ENCODE measurements around the gene TRERF1.

TRERF1 gene

GRCh38 chr6:42266538-42266937 is 185.2 kb downstream of the TRERF1 start:
- TF ChIP-seq Cebpa-rat (IDR thresholded peaks at IDR 0.05) = no peak
- peaks cover 84% of the 10 kb centered on the region for H3K36me3 ChIP-seq
- no peaks in the 10 kb centered on the region for H3K27me3 ChIP-seq
- no peak overlapping the region for H3K4me2 ChIP-seq
- H3K9me3 ChIP-seq = no peaks in the 10 kb centered on the region
- H4K20me1 ChIP-seq = no peaks in the 10 kb centered on the region
- H3K27ac ChIP-seq = no peak overlapping the region
- no peak overlapping the region for H3K9ac ChIP-seq
- no peaks in the 10 kb centered on the region for H3K4me1 ChIP-seq
- no peak overlapping the region for H3K4me3 ChIP-seq

- H3K4me1 ChIP-seq = no peaks in the 10 kb centered on the region
- H3K36me3 ChIP-seq = peaks cover 87% of the 10 kb centered on the region
- no peak overlapping the region for H3K4me2 ChIP-seq
- no peak for TF ChIP-seq Cebpa-rat (IDR thresholded peaks at IDR 0.05)
- no peak overlapping the region for H3K4me3 ChIP-seq
- no peak overlapping the region for H3K27ac ChIP-seq
- no peaks in the 10 kb centered on the region for H3K27me3 ChIP-seq
- no peaks in the 10 kb centered on the region for H4K20me1 ChIP-seq
- no peak overlapping the region for H3K9ac ChIP-seq
- H3K9me3 ChIP-seq = no peaks in the 10 kb centered on the region
Observed at GRCh38 chr6:42264852-42265390, 186.8 kb downstream of the TRERF1 start.

DNA sequence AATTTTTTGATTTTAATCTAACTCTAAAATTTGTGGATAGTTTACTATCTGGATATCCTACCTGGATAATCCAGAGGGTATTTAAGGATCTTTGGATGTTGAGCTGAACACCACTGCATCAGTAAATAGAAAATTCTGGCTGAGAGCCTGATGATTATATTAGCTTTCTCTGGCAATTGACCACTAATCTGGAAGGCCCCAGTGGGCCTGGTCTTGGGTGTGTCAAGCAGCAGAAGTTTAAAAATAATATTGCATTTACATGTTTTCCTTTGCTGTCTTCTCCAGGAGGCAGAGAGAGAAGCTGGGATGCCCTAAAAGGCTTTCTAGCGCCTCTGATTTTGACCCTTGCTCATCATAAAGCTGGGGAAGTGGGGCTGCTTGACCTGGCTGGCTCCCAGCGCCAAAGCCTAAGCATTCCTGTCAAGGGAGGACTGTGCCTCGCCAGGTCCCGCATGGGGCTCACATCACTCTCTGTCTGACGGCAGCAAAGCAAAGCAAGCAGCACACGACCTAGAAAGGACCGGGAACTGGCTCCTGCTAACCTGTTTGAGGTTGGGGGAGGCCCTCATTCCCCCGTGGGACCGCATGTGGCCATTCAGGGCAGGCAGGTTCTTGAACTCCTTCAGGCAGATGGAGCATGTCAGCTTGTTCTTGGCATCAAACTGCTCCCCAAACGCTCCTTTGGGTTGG is 187.4 kb downstream of the TRERF1 start:
- Histone ChIP-seq H3K4me1 (no peaks in the 10 kb centered on the region), H3K4me3 (no peak overlapping the region), H3K27me3 (no peaks in the 10 kb centered on the region), H4K20me1 (no peaks in the 10 kb centered on the region), H3K4me2 (no peak overlapping the region), H3K36me3 (peaks cover 86% of the 10 kb centered on the region), H3K27ac (no peak overlapping the region), H3K9ac (no peak overlapping the region), H3K9me3 (no peaks in the 10 kb centered on the region)
- TF ChIP-seq Cebpa-rat (IDR thresholded peaks at IDR 0.05) = no peak

- Histone ChIP-seq H3K9ac (no peak overlapping the region), H3K4me1 (no peaks in the 10 kb centered on the region)
Observed at GRCh38 chr6:42263165-42263728, 188.5 kb downstream of the TRERF1 start.

GRCh38 chr6:42260972-42261371 is 190.8 kb downstream of the TRERF1 start:
- no peak overlapping the region for H3K4me2 ChIP-seq
- H3K27ac ChIP-seq = no peak overlapping the region

More at GRCh38 chr6:42263165-42263728, 188.5 kb downstream of the TRERF1 start:
- Histone ChIP-seq H3K9me3 (no peaks in the 10 kb centered on the region), H3K4me3 (no peak overlapping the region), H4K20me1 (no peaks in the 10 kb centered on the region), H3K27ac (no peak overlapping the region), H3K27me3 (no peaks in the 10 kb centered on the region), H3K36me3 (peaks cover 86% of the 10 kb centered on the region), H3K4me2 (no peak overlapping the region)
- TF ChIP-seq Cebpa-rat (IDR thresholded peaks at IDR 0.05) = no peak

DNA sequence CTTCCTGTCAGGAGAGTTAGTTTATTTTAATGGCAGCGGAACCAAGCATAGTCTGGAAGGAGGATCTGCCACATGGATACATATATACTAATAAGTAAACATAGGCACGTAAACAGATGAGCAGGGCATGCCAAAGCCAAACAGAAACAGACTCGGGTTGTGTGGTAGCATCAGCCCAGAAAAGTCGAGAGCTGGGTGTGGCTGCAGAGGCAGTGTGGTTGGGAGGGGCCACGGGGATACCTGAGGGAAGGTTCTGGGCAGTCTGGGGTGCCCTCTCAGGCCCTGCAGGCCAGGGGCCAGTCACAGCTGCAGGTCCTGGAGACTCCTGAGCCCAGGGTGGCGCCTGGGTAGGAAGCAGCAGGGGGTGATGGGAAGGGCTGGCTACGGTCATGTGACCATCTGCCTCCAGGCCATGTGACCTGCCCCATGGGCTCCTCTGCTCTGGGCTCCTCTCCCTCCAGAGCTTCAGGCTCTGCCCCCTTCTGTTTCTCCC is 191.3 kb downstream of the TRERF1 start:
- TF ChIP-seq Cebpa-rat (IDR thresholded peaks at IDR 0.05) = no peak
- no peaks in the 10 kb centered on the region for H3K27me3 ChIP-seq
- H3K36me3 ChIP-seq = peaks cover 87% of the 10 kb centered on the region
- no peak overlapping the region for H3K27ac ChIP-seq
- H3K4me2 ChIP-seq = no peak overlapping the region
- H3K4me3 ChIP-seq = no peak overlapping the region
- no peak overlapping the region for H3K9ac ChIP-seq
- H3K9me3 ChIP-seq = no peaks in the 10 kb centered on the region
- H4K20me1 ChIP-seq = no peaks in the 10 kb centered on the region
- no peaks in the 10 kb centered on the region for H3K4me1 ChIP-seq

More at GRCh38 chr6:42260972-42261371, 190.8 kb downstream of the TRERF1 start:
- Histone ChIP-seq H3K4me1 (no peaks in the 10 kb centered on the region), H3K4me3 (no peak overlapping the region), H3K36me3 (peaks cover 87% of the 10 kb centered on the region), H4K20me1 (no peaks in the 10 kb centered on the region), H3K9ac (no peak overlapping the region), H3K27me3 (no peaks in the 10 kb centered on the region), H3K9me3 (no peaks in the 10 kb centered on the region)
- TF ChIP-seq Cebpa-rat (IDR thresholded peaks at IDR 0.05) = no peak

DNA sequence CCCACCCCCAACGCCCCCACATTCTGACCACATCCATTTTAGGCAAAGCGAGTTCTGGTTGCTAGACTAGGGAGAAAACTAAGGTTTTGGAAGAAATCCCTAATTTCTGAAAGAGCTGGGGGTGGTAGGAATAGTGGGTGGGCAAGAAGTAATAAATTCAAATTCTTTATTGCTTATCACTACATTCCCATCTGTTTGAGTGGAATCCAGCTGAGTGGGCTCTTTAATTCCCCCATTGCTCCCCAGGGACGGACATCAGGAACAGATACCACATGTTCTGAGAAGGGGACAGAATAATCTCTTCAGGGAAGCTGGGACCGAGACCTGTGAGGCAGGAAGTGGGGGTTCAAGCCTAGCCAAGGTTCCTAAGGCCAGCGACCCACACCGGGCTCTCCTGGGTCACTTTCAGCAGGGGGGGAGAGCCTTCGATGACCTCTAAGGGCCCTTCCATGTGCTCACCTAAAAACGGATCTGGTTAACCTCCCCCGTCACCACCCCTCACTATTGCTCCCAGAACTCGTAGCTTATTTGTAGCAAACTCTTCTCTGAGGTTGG is 191.8 kb downstream of the TRERF1 start:
- H3K27me3 ChIP-seq = no peaks in the 10 kb centered on the region
- no peak overlapping the region for H3K9ac ChIP-seq
- no peak overlapping the region for H3K4me2 ChIP-seq

DNA sequence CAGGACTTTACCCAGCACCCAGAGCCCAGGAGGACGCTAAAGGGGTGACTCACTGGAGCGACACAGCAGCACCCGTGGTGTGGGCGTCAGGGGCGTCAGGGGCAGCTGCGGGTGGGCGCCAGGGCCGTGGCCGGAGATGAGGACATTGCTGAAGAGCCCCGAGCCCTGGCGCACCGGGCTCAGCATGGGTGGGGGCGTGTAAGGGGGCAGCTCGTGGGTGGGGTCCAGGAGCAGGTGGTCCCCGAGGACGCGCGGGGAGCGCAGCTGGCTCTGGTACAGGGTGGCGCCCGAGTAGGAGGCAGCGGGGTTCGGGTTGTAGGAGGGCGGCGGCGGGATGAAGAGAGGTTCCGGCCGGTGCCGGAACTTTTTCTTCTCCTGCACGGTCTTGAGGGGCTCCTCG is 192.4 kb downstream of the TRERF1 start:
- H3K4me1 ChIP-seq = no peaks in the 10 kb centered on the region
- H3K4me3 ChIP-seq = no peak overlapping the region
- H3K9me3 ChIP-seq = no peaks in the 10 kb centered on the region
- H3K4me2 ChIP-seq = no peak overlapping the region
- H3K36me3 ChIP-seq = peaks cover 87% of the 10 kb centered on the region
- TF ChIP-seq Cebpa-rat (IDR thresholded peaks at IDR 0.05) = no peak
- H3K27ac ChIP-seq = no peak overlapping the region
- H3K27me3 ChIP-seq = no peaks in the 10 kb centered on the region
- H4K20me1 ChIP-seq = no peaks in the 10 kb centered on the region
- no peak overlapping the region for H3K9ac ChIP-seq

More for the DNA sequence above, 191.8 kb downstream of the TRERF1 start:
- TF ChIP-seq Cebpa-rat (IDR thresholded peaks at IDR 0.05) = no peak
- Histone ChIP-seq H4K20me1 (no peaks in the 10 kb centered on the region), H3K27ac (no peak overlapping the region), H3K4me1 (no peaks in the 10 kb centered on the region), H3K4me3 (no peak overlapping the region), H3K36me3 (peaks cover 87% of the 10 kb centered on the region), H3K9me3 (no peaks in the 10 kb centered on the region)

- no peak overlapping the region for H3K4me2 ChIP-seq
- peaks cover 89% of the 10 kb centered on the region for H3K36me3 ChIP-seq
- peaks cover 7% of the 10 kb centered on the region for H3K4me1 ChIP-seq
- no peak overlapping the region for H3K27ac ChIP-seq
- H4K20me1 ChIP-seq = no peaks in the 10 kb centered on the region
- TF ChIP-seq Cebpa-rat (IDR thresholded peaks at IDR 0.05) = no peak
- no peaks in the 10 kb centered on the region for H3K27me3 ChIP-seq
- no peak overlapping the region for H3K4me3 ChIP-seq
- no peaks in the 10 kb centered on the region for H3K9me3 ChIP-seq
- H3K9ac ChIP-seq = no peak overlapping the region
Observed at GRCh38 chr6:42257614-42258013, 194.1 kb downstream of the TRERF1 start.

DNA sequence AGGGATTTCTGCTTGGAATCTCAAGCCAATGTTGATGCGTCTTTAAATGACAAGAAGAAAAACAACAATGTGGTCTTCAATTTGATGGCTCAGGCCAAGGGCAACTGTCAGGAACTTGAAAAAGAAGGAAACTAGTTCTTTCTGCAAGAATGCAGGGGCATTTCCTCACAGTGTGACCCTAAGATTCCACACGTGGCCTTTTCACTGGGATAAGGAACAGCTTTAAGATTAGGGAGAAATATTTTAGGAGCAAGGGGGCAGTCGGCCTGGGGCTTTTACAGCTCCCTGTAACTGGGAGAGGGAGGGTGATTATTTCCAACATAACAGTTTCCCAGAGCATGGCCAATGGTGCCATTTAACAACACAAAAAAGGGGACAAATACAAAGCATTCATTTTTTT is 194.7 kb downstream of the TRERF1 start:
- no peak overlapping the region for H3K4me2 ChIP-seq
- H4K20me1 ChIP-seq = no peaks in the 10 kb centered on the region
- TF ChIP-seq Cebpa-rat (IDR thresholded peaks at IDR 0.05) = no peak
- no peaks in the 10 kb centered on the region for H3K9me3 ChIP-seq
- H3K4me1 ChIP-seq = peaks cover 12% of the 10 kb centered on the region
- H3K4me3 ChIP-seq = no peak overlapping the region
- no peak overlapping the region for H3K27ac ChIP-seq
- no peaks in the 10 kb centered on the region for H3K27me3 ChIP-seq
- peaks cover 93% of the 10 kb centered on the region for H3K36me3 ChIP-seq
- H3K9ac ChIP-seq = no peak overlapping the region
